Measurements from ENCODE around the gene MEGF10.

GRCh38 chr5:127254729-127255284, 35.8 kb upstream of the MEGF10 start:
- TF ChIP-seq POLR2A (IDR thresholded peaks at IDR 0.05) = no peak
- no peak for TF ChIP-seq CTCF (IDR thresholded peaks at IDR 0.05)
- TF ChIP-seq POLR2AphosphoS5 (IDR thresholded peaks at IDR 0.05) = no peak
